Activated CD8-positive, alpha-beta T cell treated with anti-CD3 and anti-CD28 coated beads for 36 hours (primary cell): ENCODE results near the gene CST9. TPM values are rescaled to one million over a fixed set of nuclear protein-coding genes. Genes with fewer than 3 reads are reported as not detected.

Source experiments
- ATAC-seq: fragments of 200-7000 bp; cut with Tn5 transposase; one replicate; pipeline ENCODE4 v1.10.0; 2021; ENCODE audit warnings: mild to moderate bottlenecking, moderate library complexity
- CTCF ChIA-PET: fragments of 350-600 bp; sonication (Branson Sonifier 250); formaldehyde crosslinking; loops from one replicate; lab custom pipeline; 2021; ENCODE audit warnings: antibody characterized with exemption; lab: Charles Lee
- POLR2A ChIA-PET: fragments of 350-600 bp; sonication (Branson Sonifier 250); formaldehyde crosslinking; loops from one replicate; lab custom pipeline; 2021; ENCODE audit warnings: antibody characterized with exemption; lab: Charles Lee
- DNase-seq: peaks from one replicate; pipeline ENCODE4 v3.0.0-alpha.2; 2020
- H3K27ac Mint-ChIP-seq: one replicate; pipeline ENCODE4 v1.8.0; 2021; ENCODE audit warnings: mild to moderate bottlenecking, mixed read lengths
- H3K27me3 Mint-ChIP-seq: one replicate; pipeline ENCODE4 v1.8.0; 2021; ENCODE audit warnings: mixed read lengths
- H3K36me3 Mint-ChIP-seq: one replicate; pipeline ENCODE4 v1.8.0; 2021; ENCODE audit warnings: low read depth, mixed read lengths
- H3K4me1 Mint-ChIP-seq: one replicate; pipeline ENCODE4 v1.8.0; 2021; ENCODE audit warnings: low read depth, mixed read lengths
- H3K4me3 Mint-ChIP-seq: one replicate; pipeline ENCODE4 v1.8.0; 2021; ENCODE audit warnings: mild to moderate bottlenecking, moderate library complexity, mixed read lengths
- H3K9me3 Mint-ChIP-seq: one replicate; pipeline ENCODE4 v1.8.0; 2021; ENCODE audit warnings: mixed read lengths
- CTCF ChIP-seq: fragments of 200-600 bp; IDR thresholded peaks from one replicate; pipeline ENCODE4 v1.8.0; 2022; ENCODE audit warnings: antibody characterized with exemption, mild to moderate bottlenecking
- intact Hi-C: fragments of 100-400 bp; cut with micrococcal nuclease; formaldehyde crosslinking; loops from one replicate; pipeline ENCODE4 v1.10.0; 2022
- total RNA-seq, 2 experiments: library from RNA; stranded (reverse); gene quantifications; one replicate each; pipeline ENCODE4 v1.2.3, GENCODE V29; 2021

Gene CST9
- total RNA-seq, 2 experiments from 2014 or later, result not detected

- Mint-ChIP-seq H3K4me1 (no peaks in the 10 kb centered on the region), H3K9me3 (no peaks in the 10 kb centered on the region), H3K4me3 (no peak overlapping the region), H3K36me3 (no peaks in the 10 kb centered on the region), H3K27ac (no peak overlapping the region), H3K27me3 (peaks cover 1% of the 10 kb centered on the region)
- DNase-seq (no peak), ATAC-seq (no peak)
- CTCF ChIA-PET, result no interaction called here
- POLR2A ChIA-PET, result no interaction called here
- intact Hi-C loops, result no loop called here
- no peak for TF ChIP-seq CTCF
Observed at GRCh38 chr20:23568971-23569330, 36.8 kb downstream of the CST9 start.

GRCh38 chr20:23568320-23568970 is 37.3 kb downstream of the CST9 start, which contains the start of gene CST9L:
Gene CST9L, minus strand, starts transcription at chr20:23568484. Its CDS starts 34 bp downstream, at chr20:23568450.
- intact Hi-C loops, result no loop called here
- ChIA-PET CTCF (no interaction called here), POLR2A (no interaction called here)
- peaks cover 1% of the 10 kb centered on the region for H3K27me3 Mint-ChIP-seq
- H3K36me3 Mint-ChIP-seq, result no peaks in the 10 kb centered on the region
- no peak within 1 kb of the TSS for H3K4me3 Mint-ChIP-seq
- ATAC-seq (no peak), DNase-seq (no peak)
- H3K9me3 Mint-ChIP-seq, result no peaks in the 10 kb centered on the region
- H3K4me1 Mint-ChIP-seq, result no peaks in the 10 kb centered on the region
- no peak for TF ChIP-seq CTCF
- H3K27ac Mint-ChIP-seq, result no peak within 1 kb of the TSS

GRCh38 chr20:23566199-23566932 is 39.4 kb downstream of the CST9 start:
- CTCF ChIA-PET, result interaction anchor here (1.0 kb wide), 1 partner anchor 40 kb away, joined by 3 read pairs; no protein-coding TSS in a partner anchor
- Mint-ChIP-seq H3K4me3 (no peak overlapping the region), H3K27me3 (peaks cover 4% of the 10 kb centered on the region), H3K9me3 (peaks cover 3% of the 10 kb centered on the region), H3K27ac (no peak overlapping the region), H3K4me1 (no peaks in the 10 kb centered on the region), H3K36me3 (no peaks in the 10 kb centered on the region)
- no peak for TF ChIP-seq CTCF
- DNase-seq, result no peak
- POLR2A ChIA-PET, result no interaction called here
- intact Hi-C loops, result no loop called here
- ATAC-seq, result no peak

GRCh38 chr20:23565503-23566045 is 40.1 kb downstream of the CST9 start:
- CTCF ChIA-PET, result interaction anchor here (1.0 kb wide), 1 partner anchor 124 kb away, joined by 4 read pairs; no protein-coding TSS in a partner anchor

More at GRCh38 chr20:23565503-23566045, 40.1 kb downstream of the CST9 start:
- ATAC-seq (no peak), DNase-seq (no peak)
- Mint-ChIP-seq H3K9me3 (peaks cover 3% of the 10 kb centered on the region), H3K4me3 (no peak overlapping the region), H3K4me1 (no peaks in the 10 kb centered on the region), H3K27me3 (peaks cover 4% of the 10 kb centered on the region), H3K27ac (no peak overlapping the region), H3K36me3 (no peaks in the 10 kb centered on the region)
- POLR2A ChIA-PET, result no interaction called here
- TF ChIP-seq CTCF, result no peak
- intact Hi-C loops, result no loop called here
